HG03460 (cell line): Measurements from ENCODE around the gene PPP4R2.
"Not testable (repeated sequence)": the region's sequence is repeated elsewhere in the genome, so short reads cannot be mapped to it uniquely, and the experiment has no call there.

Experiments used
- ATAC-seq: cut with Tn5 transposase; IDR thresholded peaks from one replicate; pipeline ENCODE4 v1.9.1; 2021; ENCODE audit not compliant: unreplicated experiment

Gene PPP4R2

DNA sequence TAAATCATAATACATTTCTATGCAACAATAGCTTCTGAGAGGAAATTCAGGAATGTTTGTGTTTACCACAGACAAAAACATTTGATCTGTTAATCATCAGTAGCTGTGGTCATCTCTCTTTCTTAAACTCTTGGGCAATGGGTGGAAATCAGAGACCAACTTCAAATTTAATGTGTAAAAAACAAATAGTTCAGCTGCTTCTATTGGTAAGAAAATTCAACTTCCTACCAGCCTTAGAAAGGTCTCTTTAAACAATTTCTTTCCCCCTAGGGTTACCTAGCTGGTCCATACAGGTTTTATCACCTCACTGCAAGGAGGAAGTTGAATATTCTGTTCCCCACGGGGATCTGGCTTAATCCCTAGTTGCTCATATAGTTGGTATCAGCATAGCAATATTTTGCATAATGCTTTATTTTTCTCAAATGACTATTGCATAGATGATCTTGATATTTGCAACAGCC, 20.3 kb upstream of the PPP4R2 start:
- ATAC-seq, result no peak

DNA sequence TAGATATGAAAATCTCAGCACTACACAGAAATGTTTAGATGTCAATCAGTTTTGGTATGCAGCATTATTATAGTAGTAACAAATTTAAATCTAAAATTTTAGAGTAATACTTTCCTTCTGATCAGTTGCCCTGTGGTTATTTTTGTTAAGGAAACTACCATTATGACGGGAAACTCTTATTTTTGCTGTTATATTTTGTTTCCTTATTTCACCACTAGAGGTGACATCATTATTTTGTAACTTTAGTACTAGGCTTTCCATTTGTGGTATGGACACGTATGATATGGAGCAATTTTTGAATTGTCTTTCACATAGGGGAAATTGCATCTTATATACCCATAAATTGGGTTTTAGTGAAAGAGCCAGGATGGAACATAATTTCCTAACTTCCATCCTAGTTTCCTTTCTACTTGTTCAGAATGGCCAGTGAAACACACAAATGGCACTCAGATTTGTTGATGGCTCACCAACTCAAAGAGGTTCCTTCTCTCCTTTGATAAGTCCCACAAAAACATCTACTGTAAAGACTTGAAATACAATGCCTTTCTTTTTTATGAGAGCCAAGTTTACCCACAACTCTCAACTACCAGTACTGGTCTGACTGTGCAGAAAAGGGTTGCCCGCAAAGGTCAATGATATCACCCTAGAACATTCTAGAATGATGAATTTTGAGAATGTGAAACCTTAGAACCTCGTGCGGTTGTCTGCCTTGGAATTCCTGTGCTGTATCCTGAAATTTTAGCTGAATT, 19.4 kb upstream of the PPP4R2 start:
- peak; percentile 61 for ATAC-seq

DNA sequence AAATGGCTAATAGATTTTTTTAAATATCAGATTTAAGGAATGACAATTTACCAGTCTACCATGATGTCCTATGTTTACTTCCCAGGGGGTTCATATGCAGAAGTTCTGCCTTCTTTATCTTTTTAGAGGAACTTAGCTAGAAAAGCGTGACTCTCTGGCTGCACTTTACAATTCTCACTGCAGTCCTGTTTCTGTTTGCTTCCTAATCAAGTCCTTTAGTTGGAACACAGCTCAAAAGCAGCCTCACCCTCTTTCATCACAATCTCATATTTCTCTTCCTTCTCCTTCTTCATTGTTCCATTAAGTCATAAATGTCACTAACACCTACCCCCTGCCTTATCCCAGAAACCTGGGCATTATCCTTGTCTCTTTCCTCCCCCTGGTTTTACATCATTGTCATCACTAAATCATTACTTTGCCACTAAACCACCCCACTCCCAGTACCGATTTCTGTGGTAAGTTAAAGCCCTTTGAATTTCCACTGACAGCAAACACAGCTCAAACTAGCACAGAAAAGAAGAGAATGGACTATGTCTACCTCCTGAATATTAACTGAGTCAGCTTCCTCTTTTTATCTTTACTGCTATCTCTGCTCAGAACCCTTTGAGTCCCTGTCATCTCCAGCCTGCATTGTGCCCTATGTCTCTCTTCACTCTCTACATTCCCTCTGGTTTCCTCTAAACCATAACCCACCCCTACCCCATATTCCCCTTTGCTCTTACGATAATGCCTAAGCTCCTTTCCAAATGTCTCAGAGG, 13.8 kb upstream of the PPP4R2 start:
- ATAC-seq, result no peak

- no peak for ATAC-seq
These were observed 11.0 kb upstream of the PPP4R2 start for GRCh38 chr3:72985576-72985975.

- no peak for ATAC-seq
These were observed 5.8 kb upstream of the PPP4R2 start for GRCh38 chr3:72990701-72991395.

DNA sequence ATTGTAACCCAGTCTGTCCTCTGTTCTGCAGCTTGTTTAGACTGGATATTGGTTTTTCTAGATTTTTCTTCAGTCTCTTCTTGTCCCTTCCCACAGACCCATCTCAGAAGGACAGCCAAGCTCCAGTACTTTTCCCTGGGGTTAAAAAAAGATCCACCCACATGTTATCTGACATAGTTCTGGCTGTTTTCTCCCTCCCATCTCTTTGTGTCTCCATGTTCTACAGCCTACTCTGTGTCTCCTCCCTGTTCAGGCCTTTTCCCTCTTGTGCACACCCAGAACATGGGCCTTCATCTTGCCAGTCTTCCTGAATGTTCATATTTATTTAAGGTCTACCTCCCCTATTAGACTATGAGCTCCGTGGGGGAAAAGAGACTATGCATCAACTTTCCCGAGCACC, 5.1 kb upstream of the PPP4R2 start:
- no peak for ATAC-seq

DNA sequence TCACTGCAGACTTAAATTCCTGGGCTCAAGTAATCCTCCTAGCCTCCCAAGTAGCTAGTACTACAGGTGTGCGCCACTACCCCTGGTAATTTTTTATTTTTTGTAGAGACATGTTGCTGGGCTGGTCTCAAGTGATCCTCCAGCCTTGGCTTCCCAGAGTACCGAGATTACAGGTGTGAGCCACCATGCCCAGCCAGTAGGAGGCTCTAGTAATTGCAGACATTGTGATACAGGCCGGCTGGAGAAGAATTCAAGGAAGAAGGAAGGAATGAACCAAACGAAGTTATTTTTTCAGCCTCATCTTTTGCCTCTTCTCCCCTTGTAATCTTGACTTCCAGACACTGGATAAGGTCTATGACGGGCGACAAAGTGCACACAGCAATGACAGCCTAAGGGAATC, 3.2 kb upstream of the PPP4R2 start:
- ATAC-seq, result no peak

DNA sequence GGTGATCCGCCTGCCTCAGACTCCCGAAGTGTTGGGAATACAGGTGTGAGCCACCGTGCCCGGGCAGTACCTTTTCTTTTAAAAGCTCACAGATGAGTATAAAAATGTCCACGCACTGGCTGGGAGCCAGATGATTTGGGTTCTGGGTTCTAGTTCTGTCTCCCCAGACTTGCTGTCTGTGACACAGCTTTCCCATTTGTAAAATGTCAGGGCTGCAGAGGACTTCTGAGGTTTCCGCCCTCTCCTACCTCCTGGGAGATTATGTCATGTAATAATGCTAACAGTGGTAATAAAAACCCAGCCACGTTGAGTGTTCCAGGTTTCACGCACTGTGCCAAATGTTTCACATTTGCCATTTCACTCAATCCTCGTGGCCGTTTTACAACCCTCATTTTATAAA, 1.3 kb upstream of the PPP4R2 start:
- ATAC-seq, result no peak

- no peak for ATAC-seq
These were observed 514 bp upstream of the PPP4R2 start for GRCh38 chr3:72996121-72996472.

- peak; percentile 26 for ATAC-seq
These were observed 880 bp downstream of the PPP4R2 start for GRCh38 chr3:72997421-72997961.

- no peak for ATAC-seq
These were observed 1.9 kb downstream of the PPP4R2 start for GRCh38 chr3:72998466-72998865.

GRCh38 chr3:72999951-73000350, 3.3 kb downstream of the PPP4R2 start:
- ATAC-seq, result no peak

DNA sequence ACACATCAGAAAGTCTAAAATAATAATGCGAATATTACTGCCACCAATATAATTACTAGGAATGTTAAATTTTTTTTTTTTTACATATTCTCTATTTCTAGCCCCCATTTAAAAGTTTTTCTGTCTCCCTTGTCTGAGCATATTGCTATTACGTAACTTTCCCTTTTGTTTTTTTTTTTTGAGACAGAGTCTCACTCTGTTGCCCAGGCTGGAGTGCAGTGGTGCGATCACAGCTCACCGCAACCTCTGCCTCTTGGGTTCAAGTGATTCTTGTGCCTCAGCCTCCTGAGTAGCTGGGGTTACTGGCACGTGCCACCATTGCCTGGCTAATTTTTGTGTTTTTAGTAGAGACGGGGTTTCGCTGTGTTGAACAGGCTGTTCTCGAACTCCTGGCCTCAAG, 6.4 kb downstream of the PPP4R2 start:
- ATAC-seq, result not testable (repeated sequence)

GRCh38 chr3:73004316-73004715, 7.7 kb downstream of the PPP4R2 start:
- ATAC-seq, result no peak

DNA sequence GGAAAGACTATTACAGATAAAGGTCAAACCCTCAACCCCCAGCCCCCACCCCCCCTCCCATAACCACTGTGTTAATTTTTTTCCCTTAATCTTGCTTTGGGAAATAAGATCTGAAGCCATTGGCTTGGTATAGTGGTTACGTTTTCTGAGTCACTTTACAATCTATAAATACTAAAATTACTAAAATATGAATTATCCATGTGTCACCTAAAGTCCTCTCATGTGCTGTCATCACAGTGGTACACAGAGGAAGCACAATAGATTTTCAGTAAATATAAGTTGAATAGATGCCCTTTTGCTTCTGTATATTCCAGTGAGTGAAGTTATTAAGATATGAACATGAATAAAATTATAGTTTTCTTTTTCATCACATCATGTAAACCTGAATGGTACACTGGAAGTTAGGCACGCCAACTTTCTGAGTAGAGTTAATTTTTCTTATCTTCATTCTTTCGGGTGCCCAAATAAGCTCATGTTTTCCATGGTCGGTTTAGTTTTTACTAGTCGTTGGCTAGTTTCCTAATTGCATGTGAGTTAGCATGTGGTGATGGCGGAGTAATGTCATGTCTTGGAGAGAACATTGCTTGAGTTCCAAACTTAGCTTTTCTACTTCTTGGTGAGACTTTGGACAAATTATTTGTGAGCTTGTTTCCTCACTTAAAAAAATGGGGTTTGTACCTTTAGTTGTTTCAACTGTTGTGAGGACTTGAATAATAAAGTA, 11.5 kb downstream of the PPP4R2 start:
- ATAC-seq, result no peak

DNA sequence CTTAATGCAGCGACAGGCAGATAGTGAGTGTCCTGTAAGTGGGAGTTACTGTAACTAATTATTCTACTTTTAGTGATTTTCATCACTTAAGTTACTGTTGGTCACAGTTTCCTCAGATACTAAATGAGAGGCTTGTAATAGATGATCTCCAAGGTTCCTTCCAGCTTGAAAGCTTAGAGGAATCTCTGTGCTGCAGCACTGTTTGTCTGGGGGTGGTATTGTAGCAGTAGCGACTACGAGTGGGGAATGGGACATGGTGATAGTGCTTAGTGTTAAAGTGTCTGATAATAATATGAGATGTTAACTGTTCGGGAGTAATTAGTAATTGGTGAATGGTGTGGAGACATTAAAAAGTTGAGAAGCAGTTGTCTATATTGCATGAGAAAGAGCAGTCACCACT, 12.4 kb downstream of the PPP4R2 start:
- no peak for ATAC-seq

DNA sequence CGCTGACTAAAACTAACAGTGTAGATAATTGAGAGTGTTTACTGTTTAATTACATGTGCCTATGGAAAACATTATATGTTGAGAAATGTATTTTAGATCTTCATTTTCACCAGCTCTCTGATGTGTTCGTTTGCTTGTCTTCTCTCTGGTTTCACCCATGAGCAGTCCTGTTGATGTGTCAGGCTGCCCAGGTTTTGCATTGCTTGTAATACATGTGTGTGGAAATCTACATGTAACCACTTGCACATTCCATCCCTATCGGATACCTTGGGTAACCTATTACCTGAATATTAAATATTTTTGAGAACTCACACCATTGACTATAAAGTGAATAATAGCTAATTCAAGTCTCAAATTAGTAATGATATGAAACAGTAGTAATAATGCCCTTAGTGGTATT, 13.1 kb downstream of the PPP4R2 start:
- ATAC-seq, result no peak

DNA sequence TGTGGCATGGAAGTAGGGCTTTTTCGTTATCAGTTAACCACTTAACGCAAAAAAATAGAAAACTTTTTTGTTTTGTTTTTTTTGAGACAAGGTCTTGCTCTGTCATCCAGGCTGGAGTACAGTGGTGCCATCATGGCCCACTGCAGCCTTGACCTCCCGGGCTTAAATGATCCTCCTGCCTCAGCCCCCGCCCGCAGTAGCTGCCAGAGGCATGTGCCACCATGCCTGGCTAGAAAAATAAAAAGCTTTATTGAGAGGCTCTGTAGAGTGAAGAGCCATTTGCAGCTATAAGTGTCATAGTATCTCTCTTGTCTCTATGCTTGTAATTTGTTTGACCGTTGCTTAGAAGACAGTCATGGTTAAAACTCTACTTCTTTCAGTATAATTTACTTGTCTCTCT, 13.5 kb downstream of the PPP4R2 start:
- no peak for ATAC-seq

DNA sequence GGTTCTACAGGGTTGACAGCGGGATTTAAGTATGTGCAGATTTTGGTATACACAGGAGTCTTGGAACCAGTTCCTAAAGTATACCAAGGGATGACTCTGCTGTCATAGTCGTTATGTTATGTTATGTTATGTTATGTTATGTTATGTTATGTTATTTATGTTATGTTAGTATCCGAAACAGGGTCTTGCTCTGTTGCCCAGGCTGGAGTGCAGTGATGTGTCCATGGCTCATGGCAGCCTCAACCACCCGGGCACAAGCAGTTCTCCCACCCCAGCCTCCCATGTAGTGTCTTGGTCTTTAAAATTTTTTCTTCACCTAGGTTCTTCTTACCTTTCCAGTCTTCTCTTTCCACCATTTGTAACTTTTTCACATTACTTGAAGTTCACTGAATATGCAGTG, 21.7 kb downstream of the PPP4R2 start:
- ATAC-seq, result no peak

DNA sequence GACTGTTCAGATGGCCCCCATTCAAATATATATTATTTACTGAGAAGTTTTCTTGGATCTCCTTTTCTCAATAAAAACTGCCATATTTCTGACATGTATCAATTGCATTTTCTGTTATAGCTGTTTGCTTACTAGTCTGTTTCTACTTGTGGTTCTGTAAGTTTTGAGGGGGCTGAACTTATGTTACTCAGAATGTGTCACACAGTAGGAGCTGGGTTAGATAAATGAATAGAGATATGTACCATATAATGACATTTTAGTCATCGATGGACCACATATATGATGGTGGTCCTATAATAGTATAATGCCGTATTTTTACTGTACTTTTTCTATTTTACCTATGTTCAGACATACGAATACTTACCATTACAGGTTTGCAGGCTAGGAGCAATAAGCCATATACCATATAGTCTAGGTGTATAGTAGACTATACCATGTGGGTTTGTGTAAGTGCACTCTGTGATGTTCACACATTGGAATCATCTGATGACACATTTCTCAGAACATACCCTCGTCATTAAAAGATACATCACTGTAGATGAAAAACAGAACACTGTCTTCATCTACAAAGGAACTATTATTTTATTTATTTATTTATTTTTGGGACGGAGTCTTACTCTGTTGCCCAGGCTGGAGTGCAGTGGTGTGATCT, 22.3 kb downstream of the PPP4R2 start:
- no peak for ATAC-seq
